HG02763 (cell line): Measurements from ENCODE around the gene SRSF8.

Experiments
- ATAC-seq: cut with Tn5 transposase; IDR thresholded peaks from one replicate; pipeline ENCODE4 v1.9.1; 2021; ENCODE audit warnings: mild to moderate bottlenecking, moderate library complexity; ENCODE audit not compliant: unreplicated experiment

Gene SRSF8

DNA sequence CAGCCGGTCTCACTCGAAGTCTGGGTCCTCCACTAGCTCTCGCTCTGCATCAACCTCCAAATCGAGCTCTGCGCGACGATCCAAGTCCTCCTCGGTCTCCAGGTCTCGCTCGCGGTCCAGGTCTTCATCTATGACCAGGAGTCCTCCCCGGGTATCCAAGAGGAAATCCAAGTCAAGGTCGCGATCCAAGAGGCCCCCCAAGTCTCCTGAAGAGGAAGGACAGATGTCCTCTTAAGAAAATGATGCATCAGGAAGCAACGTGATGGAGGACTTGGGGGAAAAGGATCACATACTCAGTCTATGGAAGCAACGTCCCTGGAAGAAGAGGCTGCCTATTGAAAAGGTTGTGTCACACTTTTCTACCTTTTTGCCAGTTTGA is 1.1 kb downstream of the SRSF8 start:
- no peak for ATAC-seq

DNA sequence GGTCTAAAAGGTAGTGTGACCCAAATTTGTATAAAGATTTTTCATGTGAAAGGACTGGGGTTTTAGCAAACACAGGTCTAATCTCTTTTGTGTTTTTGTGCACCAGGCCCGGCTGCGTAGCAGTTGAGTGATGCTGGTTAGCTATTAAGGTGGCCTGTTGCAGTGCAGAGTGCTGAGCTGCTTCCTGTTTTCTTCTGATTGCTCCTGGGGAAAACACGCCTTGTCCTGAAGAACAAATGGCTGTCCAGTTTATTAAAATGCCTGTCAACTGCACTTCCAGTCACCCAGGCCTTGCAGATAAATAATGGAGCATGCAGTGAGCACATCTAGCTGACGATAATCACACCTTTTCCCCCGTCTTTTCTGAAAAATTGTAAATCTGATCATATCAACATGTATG is 1.8 kb downstream of the SRSF8 start:
- peak; percentile 64 for ATAC-seq

DNA sequence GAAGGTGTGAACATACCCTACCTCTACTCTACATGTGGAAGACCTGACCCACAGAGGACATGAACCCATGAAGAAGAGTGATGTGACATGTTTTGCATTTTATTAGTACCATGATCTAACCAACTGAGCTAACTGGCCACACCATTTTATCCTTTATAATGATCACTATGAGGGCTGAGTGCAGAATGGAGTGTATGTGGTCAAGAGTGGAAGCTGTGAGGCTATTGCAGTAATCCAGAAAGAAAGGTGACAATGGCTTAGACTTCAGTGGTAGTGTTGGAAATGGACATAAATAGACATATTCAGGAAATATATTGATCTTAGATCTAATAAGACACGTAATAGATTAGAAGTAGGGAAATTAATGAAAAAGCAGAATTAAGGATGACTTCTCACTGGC is 3.8 kb downstream of the SRSF8 start:
- ATAC-seq: no peak

DNA sequence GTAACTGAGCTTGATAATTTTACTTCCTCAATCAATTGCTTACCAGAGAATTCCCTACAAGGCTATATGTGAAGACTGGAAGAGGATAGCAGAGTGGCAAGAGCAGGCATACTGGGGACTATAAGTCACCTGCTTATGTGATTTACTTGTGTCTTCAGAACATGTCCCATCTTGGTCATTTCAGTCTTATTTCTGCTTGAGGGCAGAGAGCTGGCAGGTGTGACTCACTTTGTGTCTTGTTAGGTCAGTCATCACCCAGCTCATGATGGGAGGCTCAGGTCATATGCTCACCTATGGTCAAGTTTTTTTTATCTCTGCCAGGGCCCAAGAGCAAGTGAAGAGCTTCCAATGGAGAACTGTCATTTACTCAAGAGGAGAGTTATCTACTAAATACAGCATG is 6.2 kb downstream of the SRSF8 start:
- ATAC-seq: no peak

DNA sequence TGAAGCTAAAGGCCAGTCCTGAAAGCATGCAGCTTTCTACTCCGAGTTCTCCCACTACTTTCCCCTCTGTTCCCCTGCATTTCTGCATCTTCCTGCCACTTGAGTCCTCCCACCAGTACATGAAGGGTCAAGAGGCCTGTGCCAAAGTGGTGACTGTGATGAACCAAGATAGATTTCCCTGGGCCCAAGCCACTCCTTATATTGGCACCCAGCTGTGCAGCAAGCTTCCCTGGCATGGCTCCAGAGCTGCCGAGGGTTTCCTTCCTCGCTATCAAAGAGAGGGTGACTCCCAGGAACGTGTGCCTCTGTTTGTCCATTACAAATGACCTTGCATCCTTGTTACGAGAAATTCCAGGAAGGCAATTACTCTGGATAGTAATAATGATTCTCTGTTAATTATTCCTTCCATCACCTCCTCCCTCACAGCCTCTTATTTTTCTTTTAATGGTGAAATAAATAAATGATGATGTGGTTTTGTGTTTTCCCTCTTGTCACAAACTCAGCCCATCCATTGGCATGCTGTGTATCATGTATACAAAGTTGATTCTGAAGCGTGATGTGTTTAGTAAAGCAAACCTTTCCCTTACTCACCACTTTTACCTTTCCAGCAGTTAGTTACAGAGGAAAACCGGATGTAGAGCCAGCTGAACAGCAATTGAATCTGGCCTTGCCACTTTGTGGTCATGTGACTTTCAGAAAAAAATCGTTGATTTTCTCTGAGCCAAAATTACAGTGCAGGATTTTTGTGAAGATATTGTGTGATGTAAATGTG is 8.3 kb downstream of the SRSF8 start:
- ATAC-seq: no peak

DNA sequence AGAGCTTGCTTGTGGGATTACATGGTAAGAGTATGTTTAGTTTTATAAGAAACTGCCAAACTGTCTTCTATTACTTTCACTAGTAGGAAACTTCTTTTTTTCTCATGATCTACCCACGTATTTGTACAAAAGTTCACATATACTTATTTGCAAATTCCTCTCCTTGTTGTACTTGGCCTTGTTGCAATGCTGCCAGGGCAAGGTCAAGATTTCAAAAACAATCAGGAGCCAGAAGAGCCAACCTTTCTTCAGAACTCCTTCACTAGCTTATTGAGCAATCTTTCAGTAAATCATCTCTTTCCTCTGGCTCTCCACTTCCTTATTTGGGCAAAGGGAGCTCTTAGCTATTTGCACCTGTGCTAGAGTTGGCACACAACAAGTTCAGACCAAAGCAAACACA is 9.7 kb downstream of the SRSF8 start:
- ATAC-seq: peak; percentile 59

DNA sequence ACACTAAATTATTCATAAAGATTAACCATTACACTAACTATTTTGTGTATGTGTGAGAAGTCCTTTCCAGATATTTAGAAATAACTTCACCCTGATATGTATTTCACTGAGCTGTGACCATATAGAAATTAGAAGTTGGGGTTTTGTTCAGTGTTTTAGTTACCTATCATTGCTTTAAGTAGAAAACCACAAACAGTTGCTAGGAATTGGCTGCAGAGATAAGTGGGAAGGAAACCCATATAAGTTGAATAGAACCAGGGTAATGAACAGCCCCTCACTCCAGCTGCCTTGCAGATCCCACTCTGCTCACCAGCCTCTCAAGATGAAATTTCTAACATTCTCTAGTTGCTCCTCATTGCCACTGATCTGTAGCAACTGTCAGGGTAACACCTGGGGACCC is 10.3 kb downstream of the SRSF8 start:
- no peak for ATAC-seq

DNA sequence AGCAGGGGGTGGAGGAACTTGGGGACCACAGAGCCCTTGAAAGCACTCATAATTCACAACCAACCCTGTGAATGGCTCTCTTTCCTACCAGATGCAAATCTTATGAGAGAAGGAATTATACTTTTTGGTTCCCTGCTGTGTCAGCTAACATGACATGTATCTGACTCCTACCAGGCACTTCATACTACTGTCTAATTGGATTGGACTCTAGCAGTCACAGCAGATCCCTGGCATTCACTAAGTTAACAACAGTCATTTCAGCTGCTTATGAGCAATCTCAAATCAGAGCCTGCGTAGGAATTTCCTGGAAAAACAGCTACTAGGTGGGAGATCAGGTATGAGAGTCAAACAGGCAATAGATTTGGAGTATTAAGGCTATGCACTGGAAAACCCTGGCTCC is 11.8 kb downstream of the SRSF8 start:
- ATAC-seq: no peak

DNA sequence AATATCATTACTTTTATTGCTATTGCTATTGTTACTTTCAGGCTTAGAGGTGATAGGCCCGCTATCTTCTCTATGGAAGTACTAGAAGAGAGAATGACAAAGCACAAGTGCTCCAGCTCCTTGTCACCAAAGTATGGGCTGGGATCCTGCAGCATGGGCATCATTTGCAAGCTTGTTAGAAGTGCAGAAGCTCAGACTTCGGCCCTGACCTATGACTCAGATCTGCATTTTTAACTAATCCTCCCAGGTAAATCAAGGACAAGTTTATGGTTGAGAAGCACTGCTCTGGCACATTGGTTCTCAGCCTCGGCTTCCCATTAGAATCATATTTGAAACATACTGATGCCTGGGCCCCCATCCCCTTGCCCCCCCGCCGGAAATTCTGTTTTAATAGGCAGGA is 14.3 kb downstream of the SRSF8 start:
- no peak for ATAC-seq

DNA sequence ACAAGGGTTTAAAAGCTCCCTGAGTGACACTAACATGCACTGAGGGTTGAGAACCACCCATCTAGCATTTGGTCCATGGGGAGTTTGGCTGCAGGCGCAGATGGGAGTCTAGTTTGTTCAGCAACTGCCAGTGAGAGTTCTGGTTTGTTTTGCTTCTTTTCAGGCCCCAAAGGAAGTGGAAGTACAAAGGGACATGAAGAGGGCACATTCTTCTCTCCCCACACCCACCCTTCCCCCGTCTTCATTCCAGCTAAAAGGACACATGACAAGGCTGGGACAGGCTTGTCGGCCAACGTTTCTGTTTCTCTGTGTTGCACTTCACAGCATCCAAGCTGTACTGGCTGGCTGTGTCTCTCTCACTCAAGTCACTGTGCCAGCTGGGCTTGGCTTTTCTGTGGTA is 14.7 kb downstream of the SRSF8 start:
- ATAC-seq: no peak

DNA sequence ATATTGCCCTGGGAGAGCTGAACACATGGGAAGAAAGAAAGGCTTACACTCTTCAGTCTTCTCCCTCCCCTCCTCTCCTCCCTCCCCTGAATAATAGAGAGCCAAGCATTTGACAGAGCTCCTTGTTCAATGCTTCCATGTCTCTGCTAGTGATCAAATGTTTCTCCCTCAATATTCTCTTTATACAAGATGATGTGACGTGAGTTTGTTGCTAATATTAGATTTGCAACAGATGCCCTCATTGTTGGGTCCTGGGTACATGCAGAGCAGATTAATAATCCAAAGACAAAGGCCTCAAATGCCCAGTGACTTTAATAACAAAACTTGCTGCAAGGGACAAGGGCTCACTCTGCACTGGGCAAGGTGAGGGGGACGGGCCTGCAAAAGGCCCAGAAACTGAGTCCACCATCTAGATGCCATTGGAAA is 15.9 kb downstream of the SRSF8 start:
- ATAC-seq: no peak

DNA sequence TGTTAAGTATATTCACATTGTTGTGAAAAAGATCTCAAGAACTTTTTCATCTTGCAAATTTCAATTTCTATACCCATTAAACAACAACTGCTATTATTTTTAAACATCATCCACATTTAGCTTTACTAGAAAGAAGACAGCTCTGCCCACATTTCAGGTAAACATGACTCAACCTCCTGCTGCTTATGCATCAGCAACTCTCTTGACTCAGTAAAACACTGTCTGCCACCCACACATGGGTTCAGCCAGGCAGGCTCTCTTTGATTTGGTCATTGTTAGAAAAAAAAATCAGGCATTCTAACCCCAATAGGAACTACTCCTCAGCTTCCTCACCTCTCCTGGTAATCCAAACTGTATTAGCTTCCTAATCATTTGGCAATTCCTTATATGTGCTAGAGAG is 17.8 kb downstream of the SRSF8 start:
- peak; percentile 29 for ATAC-seq

DNA sequence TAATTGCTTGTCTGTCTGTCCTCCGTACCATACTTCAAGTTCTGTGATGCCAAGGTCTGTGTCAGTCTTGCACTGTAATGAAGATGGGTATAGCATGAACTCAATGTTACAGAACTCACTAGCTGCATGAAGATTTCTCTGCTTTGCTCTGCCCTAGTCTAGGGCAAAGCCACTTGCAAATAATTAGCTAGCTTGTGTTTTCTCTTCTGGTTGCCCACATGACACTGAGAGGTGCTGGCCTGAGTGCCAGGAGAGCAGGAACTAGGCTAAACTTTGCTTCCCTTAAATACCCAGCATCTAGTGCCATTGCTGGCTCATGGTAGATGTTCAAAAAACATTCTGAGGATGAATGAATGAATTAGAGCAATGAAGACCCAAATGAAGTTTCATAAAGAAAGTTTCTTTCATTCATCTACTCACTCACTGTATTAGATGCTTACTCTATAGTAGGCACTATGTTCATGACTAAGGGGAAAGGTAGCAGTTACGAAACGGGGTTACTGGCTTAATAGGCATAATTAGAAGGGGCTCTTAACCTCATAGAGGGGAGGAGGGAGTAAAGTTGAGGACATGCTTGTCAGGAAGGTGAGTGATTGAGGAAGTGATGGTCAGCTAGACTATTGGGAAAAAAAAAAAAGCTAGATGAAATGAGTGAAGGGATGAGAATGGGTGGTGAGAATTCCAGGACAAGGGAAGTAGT is 18.5 kb downstream of the SRSF8 start:
- ATAC-seq: no peak

DNA sequence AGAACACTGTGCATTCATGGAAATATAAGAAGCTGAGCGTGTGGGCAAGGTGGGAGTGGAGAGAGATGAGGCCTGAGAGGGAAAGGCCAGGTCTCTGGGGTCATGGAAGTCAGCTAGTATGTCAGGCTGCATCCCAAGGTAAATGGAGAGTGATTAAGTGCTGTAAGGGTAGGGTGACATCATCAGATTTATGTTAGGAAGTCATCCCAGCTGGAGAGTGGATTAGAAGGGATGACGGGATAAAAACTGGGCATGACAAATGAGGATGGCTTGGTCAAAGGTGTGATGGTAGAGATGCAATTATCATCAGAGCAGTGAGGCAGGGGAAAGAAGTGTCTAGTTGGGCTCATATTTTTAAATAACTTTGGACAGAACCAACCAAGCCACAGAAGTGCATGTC is 19.4 kb downstream of the SRSF8 start:
- ATAC-seq: no peak

DNA sequence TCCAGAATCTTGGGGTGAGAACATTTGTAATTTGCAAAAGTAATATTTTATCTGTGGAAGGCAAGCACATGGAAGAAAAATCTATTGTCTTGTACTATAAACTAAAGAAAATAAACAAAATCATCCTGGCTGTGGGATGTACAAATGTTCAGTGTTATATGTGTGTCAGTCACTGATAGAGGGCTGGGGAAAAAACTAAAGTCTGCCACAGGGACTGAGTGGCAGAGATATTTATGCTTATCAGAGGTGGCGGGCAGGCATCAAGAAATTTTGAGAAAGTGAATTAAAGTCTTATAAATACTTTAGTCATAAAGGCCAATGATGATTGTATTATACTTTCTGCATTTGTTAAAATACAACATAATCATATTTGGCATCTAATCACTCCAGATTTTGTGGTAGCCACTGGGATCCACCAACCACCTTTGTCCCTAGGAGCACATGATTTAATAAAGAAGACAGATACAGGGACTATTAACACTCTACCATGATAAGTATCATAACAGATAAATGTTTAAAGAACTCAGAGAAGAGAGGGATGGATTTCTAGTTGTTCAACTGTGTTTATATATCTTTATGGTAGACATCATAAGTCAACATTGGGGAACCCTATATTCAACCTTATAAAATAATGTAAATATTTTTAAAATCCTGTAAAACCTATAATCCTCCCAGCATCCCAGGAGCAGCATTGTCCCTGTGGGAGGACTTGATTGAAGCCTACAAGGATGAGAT is 20.3 kb downstream of the SRSF8 start:
- ATAC-seq: no peak

DNA sequence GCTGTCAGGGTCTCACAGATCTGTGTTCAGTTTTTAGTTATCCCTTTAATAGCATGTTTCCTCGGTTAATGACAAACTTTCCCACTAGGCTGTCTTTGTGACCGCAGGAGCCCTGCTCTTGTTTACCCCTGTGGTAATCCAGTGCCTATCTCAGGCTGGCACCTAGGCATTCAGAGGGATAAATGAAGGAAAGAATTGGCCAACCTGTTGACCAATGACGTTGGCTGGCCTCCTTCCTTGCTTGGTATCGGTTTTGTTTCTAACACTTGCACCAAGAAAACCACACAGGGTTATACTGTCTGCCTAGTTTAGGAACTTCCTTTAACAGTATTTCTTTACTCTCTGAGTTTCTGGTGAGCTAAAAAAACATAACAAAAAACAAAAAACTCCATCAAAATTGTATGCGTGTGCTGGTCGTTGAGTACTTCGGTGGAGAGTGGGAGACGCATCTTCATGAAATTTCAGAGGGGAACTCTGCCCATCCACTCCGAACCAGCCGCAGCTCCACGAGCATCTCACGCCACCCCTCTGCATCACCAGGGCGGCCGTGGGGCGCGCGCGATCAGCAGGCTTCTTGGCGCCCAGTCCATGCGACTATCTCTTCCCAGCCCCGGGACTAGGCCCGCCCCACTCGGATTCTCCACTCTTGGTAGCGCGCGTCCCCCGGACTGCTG is 22.4 kb downstream of the SRSF8 start:
- ATAC-seq: peak; percentile 50

DNA sequence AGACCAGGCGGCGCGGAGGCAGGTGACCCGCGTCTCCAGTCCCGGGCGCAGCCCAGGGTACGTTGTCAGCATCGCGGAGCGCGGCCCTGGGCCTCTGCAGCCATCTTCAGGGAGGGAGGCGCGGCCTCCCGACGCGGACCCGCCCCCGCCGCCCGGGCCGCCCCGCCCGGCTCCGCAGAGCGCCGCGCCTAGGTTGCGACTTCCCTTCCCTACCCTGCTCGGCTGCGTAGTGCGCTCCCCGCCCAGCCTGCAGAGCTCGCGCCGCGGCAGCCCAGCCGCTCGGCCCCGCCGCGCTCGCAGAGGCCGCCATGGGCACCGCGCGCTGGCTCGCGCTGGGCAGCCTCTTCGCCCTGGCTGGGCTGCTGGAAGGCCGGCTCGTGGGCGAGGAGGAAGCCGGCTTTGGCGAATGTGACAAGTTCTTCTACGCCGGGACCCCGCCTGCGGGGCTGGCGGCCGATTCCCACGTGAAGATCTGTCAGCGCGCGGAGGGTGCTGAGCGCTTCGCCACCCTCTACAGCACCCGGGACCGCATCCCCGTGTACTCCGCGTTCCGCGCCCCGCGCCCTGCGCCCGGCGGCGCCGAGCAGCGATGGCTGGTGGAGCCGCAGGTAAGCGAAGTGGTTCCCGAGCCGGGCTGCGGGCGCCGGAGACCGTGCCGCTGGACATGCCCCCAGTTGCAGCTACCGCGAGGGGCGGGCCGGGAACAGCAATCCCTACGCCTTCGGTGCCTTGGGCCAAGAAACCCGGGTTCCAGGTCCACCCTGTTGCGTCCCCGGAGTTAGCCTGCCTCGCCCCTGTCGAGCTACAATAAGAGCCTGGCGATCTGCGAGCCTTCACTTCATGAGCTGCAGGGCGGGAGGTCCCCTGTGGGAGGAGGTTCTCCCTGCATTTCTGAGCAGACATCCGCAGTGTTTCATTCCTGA is 23.2 kb downstream of the SRSF8 start, which contains the start of gene ENDOD1:
Gene ENDOD1 (plus strand): TSS at position 227 of the 923 bp plus-strand sequence. CDS start 82 bp downstream, at position 309.
- peak; percentile 85 for ATAC-seq

DNA sequence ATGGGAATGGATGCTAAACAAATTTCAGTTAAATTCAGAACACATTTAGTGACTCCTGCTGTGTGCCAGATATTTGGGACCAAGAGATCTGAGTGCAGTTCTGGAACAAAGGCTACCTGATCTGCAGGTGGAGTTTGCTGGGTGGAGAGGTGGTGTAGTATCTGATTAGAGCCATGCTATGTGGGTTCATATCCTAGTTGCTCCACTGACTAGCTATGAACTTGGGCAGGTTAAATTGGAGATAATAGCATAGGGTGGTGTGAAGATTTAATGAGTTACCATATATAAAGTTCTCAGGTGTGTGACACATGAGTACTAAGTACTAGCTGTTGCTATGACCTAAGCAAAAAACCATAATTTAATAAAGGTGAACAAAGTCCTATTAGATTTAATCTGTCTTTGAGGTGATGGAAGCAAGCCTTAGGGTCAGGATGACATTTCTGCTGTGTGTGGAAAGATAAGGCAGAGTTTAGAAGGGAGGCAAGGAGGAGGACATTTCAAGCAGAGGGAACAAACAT is 25.0 kb downstream of the SRSF8 start:
- no peak for ATAC-seq

DNA sequence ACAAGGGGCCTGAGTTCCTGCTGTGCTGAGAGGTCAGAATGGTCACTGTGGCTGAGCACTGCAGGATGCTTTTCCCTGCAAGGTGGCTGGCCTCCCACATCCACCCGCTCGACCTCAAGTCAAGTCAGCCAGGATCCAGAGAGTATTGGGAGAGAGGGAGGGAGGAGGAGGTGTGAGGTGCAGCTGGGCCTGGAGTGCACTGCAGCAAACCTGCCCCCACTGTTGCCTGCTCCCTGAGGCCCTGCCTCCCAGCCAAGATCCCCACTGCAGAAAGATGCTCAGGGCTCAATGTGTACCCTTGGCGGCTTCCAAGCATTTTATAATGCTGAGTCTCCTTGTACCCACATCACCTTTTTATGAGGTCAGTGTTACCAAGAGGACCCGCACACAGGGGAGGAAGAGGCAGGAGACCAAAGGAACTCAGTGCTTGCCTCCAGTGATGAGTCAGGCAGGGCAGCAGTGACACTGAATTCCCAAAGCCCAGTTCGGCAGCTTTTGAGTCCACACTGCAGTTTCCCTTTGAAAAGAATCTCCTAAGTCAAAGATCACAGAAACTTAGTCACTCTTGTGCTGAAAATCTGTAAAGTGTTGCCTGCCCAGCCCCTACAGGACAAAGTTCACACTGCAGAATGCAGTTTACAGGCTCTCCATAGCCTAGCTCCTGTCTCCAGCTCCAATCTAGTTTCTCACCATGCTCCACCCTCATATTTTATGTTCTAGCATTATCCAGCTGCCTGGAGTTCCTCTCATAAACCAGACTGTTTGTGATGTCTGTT is 26.0 kb downstream of the SRSF8 start:
- ATAC-seq: no peak
